SK-N-SH treated with all-trans-retinoic acid at 6 μM for 48 hours (cell line): ENCODE measurements around the gene FCN3.

Experiments used
- ARNTL ChIP-seq: fragments of 450-650 bp; formaldehyde crosslinking; IDR thresholded peaks from 2 replicates; pipeline ENCODE4 v1.5.0; 2020; ENCODE audit warnings: low read depth, mild to moderate bottlenecking, moderate library complexity, borderline replicate concordance
- CSDC2 ChIP-seq: fragments of 250-450 bp; sonication (Bioruptor Pico); IDR thresholded peaks from 2 replicates; pipeline ENCODE4 v1.5.0; 2020; ENCODE audit warnings: mild to moderate bottlenecking, moderate library complexity
- GLIS3 ChIP-seq: fragments of 250-450 bp; sonication (Bioruptor Pico); IDR thresholded peaks from 2 replicates; pipeline ENCODE4 v1.5.0; 2020; ENCODE audit warnings: mild to moderate bottlenecking, moderate library complexity
- ISL1 ChIP-seq: fragments of 250-450 bp; sonication (Bioruptor Pico); IDR thresholded peaks from 2 replicates; pipeline ENCODE4 v2.1.2; 2022; ENCODE audit warnings: mild to moderate bottlenecking, moderate library complexity
- PATZ1 ChIP-seq: fragments of 250-450 bp; sonication (Bioruptor Pico); IDR thresholded peaks from 2 replicates; pipeline ENCODE4 v1.8.0; 2020; ENCODE audit warnings: mild to moderate bottlenecking, moderate library complexity, borderline replicate concordance
- POU6F1 ChIP-seq: fragments of 250-450 bp; sonication (Bioruptor Pico); IDR thresholded peaks from 2 replicates; pipeline ENCODE4 v1.8.0; 2021; ENCODE audit warnings: low read depth, mild to moderate bottlenecking, moderate library complexity, borderline replicate concordance
- SNAI2 ChIP-seq: fragments of 250-450 bp; sonication (Bioruptor Pico); IDR thresholded peaks from 2 replicates; pipeline ENCODE4 v1.5.0; 2020; ENCODE audit warnings: mild to moderate bottlenecking, moderate library complexity
- TCF4 ChIP-seq: fragments of 250-450 bp; sonication (Bioruptor Pico); IDR thresholded peaks from 2 replicates; pipeline ENCODE4 v1.8.0; 2021; ENCODE audit warnings: mild to moderate bottlenecking, moderate library complexity, borderline replicate concordance
- TOX ChIP-seq: fragments of 250-450 bp; sonication (Bioruptor Pico); IDR thresholded peaks from 2 replicates; pipeline ENCODE4 v1.8.0; 2021; ENCODE audit warnings: mild to moderate bottlenecking, moderate library complexity, borderline replicate concordance
- TSHZ2 ChIP-seq: fragments of 250-450 bp; sonication (Bioruptor Pico); IDR thresholded peaks from 2 replicates; pipeline ENCODE4 v1.5.0; 2020; ENCODE audit warnings: mild to moderate bottlenecking, moderate library complexity
- ZC3H10 ChIP-seq: fragments of 250-450 bp; sonication (Bioruptor Pico); IDR thresholded peaks from 2 replicates; pipeline ENCODE4 v1.5.1; 2021; ENCODE audit warnings: mild to moderate bottlenecking, moderate library complexity
- ZFP3 ChIP-seq: fragments of 250-450 bp; sonication (Bioruptor Pico); IDR thresholded peaks from 2 replicates; pipeline ENCODE4 v1.5.0; 2020; ENCODE audit warnings: mild to moderate bottlenecking, moderate library complexity
- ZFP30 ChIP-seq: fragments of 450-650 bp; formaldehyde crosslinking; IDR thresholded peaks from 2 replicates; pipeline ENCODE4 v1.5.0; 2022; ENCODE audit warnings: mild to moderate bottlenecking, moderate library complexity

GRCh38 chr1:27379564-27380122 lies 5.0 kb upstream of the FCN3 start:
- TF ChIP-seq PATZ1 (CRISPR knock-in tag) (no peak), CSDC2 (CRISPR knock-in tag) (no peak), TOX (CRISPR knock-in tag) (no peak), ZFP30 (CRISPR knock-in tag) (no peak), ZC3H10 (CRISPR knock-in tag) (no peak), ISL1 (CRISPR knock-in tag) (no peak), ARNTL (no peak), SNAI2 (CRISPR knock-in tag) (no peak), ZFP3 (no peak), TCF4 (CRISPR knock-in tag) (no peak), GLIS3 (CRISPR knock-in tag) (no peak), POU6F1 (CRISPR knock-in tag) (no peak), TSHZ2 (no peak)
